ENCODE data around the gene IL1RAPL1.

DNA sequence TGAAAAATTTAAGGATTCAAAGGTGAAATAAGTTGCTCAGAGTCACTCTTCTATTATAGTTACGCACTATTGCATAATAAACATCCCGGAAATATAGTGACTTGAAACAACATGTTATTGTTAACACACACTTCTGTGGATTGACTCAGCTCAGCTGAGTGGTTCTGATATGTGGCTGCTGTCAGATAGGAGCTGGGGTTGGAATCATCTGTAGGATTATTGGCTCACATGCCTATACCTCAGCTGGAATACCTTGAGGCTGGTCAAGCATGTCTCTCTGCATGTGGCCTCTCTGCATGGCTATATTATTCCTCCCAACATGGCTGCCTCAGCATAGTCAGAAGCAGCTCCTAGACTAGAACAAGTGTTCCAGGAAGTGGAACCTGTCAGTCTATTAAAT, 1141.4 kb downstream of the IL1RAPL1 start:
- TF ChIP-seq, protein P1, sequence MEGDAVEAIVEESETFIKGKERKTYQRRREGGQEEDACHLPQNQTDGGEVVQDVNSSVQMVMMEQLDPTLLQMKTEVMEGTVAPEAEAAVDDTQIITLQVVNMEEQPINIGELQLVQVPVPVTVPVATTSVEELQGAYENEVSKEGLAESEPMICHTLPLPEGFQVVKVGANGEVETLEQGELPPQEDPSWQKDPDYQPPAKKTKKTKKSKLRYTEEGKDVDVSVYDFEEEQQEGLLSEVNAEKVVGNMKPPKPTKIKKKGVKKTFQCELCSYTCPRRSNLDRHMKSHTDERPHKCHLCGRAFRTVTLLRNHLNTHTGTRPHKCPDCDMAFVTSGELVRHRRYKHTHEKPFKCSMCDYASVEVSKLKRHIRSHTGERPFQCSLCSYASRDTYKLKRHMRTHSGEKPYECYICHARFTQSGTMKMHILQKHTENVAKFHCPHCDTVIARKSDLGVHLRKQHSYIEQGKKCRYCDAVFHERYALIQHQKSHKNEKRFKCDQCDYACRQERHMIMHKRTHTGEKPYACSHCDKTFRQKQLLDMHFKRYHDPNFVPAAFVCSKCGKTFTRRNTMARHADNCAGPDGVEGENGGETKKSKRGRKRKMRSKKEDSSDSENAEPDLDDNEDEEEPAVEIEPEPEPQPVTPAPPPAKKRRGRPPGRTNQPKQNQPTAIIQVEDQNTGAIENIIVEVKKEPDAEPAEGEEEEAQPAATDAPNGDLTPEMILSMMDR (IDR thresholded peaks at IDR 0.05): no peak
- no peak for TF ChIP-seq ZFX (IDR thresholded peaks at IDR 0.05; ENCODE audit: borderline replicate concordance)
